SKM-1 treated with dmso at 0.1 percent for 144 hours (cell line): ENCODE measurements around the gene BRINP2.

Experiments
- DNase-seq: peaks from one replicate; lab custom pipeline; 2025; ENCODE audit not compliant: unreplicated experiment; lab: John Stamatoyannopoulos, UW

The BRINP2 gene

DNA sequence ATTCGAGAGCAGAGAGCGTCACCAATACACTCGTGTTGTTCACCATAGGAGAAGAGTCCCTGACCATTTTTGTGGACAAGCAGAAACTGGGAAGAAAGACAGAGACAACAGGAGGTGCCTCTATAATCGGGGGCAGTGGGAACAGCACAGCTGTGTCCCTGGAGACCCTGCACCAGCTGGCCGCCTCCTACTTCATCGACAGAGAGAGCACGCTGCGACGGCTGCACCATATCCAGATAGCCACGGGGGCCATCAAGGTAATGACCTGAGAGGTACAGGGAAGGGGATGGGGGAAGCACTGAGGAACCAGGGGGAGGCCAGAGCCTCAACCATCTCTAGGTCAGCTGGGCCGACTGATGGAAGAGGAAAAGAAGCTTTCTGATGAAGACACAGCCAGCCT lies 86.4 kb downstream of the BRINP2 start:
- DNase-seq: no peak

DNA sequence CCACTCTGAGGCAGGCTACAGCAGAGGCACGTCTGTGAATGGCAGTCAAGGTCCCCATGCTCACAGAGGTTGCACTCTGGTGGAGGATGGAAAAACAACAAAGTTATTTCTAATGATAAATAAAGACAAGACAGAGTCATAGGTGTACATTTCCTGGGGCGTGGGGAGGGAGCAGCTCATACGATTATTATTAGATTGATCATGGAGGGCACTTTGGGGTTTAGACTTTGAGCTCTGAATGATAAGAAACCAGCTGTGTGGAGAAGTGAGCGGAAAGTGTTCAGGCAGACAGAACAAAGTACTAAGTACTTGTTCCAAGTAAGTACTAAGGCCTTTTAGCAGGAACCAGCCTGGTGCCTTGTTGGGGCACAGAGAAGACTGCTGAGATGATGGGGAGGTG lies 86.8 kb downstream of the BRINP2 start:
- DNase-seq: no peak

DNA sequence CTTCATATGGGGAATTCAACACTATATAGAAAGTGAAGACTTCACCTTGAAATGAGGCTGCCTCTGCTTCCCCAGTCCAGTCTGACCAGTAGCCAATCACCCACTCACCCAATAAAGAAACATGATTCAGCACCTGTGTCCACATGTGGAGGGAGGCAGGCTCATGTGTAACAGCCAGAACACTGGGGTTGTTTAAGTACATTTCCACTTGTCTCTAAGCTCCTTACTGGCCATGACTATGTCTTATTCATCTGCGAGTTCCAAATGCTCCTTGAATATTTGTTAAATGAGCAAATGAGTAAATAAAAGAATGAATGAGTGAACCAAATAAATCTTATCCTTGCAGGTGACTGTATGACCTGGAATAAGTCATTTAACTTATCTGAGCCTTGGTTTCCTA lies 100.1 kb downstream of the BRINP2 start:
- no peak for DNase-seq

DNA sequence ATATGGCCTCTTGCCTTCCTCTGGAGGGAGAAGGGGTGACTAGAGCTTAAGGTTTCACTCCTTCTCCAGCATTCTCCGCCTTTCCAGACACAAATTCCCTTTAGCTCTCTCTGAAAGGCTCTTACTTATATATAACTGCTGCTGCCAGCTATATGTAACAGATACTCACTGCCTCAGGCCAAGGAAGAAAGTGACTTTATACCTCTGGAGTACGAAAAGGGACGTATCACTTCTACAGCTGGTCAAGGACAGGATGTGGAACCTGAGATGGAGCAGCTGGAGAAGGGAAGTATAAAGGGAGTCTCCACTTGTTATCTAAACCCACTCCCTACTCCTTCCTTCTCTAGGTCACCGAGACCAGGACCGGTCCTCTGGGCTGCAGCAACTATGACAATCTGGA lies 102.4 kb downstream of the BRINP2 start:
- DNase-seq: no peak

DNA sequence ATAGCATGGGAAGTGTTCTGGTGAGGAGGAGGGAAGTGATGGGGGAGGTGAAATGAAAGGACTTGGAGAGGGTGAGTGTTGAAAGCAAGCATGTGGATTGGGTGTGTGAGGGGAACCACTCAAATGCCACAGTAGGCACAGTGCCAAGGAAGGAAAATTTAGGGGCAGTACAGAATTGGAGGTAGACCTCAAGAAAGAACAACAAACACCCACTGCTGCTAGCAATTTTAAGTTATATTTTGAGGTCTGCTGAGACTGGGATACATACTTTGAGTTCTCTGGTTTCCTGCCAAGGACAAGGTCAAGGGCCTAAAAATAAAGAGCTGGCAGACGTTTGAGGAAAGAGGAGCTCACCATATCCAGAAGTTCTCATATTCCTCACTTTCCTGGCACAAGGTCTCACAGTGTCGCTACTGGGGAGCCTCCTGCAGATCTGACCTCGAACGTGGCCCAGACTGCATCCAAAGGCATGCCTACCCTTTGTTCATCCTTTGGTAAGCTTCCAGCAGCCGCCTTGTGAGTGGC lies 104.0 kb downstream of the BRINP2 start:
- no peak for DNase-seq

DNA sequence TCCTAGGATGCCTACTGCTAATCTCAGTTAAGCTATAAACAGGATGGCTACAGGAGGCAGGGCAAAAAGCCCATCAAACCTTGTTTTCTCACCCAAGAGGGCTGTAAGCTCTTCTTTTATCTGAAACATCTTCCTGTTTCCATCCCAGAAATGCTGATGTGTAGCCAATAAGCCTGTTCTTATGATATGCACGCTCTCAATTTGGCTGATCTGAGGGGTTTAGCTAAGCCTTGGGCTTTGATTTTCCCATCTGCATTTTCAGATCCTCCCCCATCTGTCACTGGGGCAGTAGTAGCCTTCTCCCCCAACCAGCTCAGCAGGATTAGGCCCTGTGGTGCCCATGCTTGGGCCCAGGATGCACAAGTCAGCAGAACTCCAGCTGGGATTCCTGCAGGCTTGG lies 105.0 kb downstream of the BRINP2 start:
- no peak for DNase-seq

DNA sequence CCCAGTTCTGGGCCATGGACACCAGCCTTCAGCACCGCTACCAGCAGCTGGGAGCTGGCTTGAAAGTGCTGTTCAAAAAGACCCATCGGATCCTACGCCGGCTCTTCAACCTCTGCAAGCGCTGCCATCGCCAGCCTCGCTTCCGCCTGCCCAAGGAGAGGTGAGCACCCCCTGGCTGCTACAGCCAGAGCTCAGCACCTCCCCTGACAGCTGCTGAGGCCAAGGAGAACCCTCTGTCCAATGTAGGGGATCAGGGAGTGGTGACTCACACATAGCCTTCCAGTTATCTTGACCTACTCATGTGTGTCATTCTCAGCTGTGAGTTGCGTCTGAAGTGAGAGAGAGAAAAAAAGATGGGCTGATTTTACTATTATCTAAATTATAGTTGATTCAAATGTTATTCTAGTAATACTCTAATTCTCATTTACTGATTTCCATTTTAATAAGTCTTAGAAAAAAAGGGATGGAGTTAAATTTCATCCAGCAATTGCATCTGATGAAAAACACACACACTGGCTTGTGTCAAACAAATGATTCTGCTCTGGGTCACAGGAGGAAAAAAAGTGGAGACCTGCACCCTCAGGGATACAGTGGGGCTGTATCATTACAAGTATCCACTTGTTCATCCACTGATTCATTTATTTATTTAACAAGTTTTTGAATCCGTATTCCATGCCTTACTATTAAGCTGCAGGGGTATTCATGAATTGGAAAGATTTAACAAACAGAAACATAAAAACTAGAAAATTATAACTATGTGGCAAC lies 108.0 kb downstream of the BRINP2 start:
- no peak for DNase-seq

DNA sequence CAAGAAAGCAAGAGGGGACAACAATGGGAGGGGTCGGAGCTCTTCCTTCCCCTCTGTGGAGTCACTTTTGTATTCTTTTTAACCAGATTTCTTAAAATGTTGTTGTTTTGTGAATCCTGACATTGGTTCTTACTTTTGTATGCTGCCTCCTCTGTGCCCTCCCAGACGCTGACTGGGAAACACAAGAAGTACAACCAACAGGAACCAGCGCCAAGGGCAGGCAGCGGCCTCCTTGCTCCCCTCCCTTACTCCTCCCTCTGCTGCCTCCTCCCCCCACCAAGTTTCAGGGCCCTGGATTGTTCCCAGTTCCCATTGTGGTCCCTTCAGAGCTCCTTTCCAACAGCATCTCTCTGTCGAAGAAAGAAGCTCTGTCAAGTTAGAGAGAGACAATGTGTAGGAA lies 111.1 kb downstream of the BRINP2 start:
- no peak for DNase-seq

DNA sequence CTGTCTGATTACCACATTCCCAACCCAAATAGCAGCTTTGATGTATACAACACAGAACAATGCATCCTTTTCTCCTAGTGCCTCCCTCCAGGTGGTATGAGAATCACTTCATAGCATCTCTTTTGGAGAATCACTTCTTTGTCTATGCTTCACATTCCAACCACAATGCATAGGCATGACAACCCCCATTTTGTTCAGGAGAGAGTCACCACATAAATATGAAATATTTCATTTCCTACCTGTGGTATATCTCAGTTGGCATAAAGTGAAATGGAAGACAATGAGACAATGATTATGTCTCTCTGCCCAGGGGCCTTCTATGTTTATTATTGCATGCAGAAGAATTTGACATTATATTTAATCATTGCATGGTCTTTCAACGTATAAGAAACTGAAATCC lies 112.2 kb downstream of the BRINP2 start:
- no peak for DNase-seq

DNA sequence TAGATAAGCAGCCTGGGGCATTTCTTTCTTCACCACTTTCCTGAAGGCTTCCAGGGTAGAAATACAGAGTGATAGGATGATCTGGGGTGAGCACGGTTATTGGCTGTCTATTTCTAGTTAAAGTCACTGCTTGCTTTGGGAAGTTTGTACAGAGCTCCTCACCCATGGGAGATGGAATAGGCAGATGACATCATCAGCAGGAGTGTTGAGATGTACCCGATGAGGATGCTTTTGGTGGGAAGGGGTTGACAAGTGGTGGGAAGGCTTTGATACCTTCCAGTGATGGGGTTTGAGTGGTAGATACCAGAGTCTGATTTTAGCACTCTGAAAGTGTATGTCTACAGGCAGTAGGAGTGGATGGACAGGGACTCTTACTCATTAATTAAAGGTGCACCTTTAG lies 112.6 kb downstream of the BRINP2 start:
- no peak for DNase-seq

DNA sequence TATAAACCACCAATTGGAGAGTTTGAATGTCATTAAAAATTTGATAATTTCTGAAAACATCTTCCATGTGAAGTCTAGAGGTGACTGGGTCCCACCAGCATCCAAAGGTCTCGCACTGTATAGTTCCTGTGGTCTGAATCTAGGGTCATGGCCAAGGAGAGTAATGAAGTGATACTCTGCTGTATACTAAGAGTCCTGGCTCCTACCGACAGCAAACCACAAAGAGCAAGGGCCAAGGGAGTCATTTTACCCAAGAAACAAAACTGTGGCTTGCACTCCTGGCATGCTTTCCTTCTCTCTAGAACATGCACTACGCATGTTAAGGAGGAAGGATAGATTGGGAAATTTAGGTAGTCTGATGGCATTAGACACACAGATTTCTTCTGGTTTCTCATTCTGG lies 115.6 kb downstream of the BRINP2 start:
- no peak for DNase-seq

DNA sequence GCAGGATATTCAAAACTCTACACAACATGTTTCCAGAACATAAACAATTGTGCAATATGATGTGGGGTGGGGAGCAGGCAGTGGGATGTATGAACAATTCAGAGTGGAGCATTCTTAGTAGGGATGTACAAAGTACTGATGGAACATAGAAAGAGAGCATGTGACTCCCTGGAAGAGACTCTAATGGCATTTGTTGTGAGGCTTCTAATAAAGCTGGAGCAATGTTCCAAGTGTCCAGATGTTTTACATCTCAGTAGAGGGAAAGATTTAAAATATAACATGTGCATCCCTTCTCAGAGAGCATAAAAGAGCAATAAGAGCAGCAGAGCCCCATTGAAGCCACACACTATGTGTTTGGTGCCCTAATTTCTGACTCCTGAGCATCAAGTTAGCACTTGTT lies 116.5 kb downstream of the BRINP2 start:
- no peak for DNase-seq

DNA sequence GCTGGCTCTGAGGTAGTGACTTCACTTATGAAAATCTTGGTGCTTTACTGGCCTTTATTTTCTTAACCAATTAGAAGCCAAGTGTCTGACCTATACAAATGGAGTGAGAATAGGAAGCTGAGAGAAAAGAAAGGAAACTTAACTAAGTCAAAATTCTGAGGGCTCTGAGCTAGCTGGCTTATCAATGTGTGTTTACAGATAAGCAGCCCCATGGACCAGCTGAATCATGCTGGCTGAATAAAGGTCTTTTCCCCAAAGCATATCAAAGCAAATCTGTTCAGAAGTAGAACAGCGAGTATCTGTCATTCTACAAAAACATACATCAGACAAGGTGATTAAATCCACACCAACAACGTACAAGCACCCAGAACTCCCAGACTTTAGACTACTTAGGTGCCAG lies 117.2 kb downstream of the BRINP2 start:
- DNase-seq: no peak

DNA sequence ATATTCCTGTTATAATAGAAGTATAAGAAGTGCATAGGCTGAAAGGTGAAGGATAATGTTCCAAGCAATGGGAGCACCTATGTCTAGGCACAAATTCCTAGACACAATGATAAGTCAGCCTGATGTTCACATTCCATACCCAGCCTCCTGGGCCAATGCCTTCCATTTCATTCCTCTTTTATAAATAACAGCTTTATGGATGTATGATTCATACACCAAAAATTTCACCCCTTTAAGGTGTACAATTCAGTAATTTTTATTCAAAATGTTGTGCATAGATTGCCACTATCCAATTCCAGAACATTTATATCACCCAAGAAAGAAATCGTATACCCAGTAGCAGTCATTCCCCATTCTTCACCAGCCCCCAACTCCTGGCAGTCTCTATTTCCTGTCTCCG lies 118.8 kb downstream of the BRINP2 start:
- no peak for DNase-seq

DNA sequence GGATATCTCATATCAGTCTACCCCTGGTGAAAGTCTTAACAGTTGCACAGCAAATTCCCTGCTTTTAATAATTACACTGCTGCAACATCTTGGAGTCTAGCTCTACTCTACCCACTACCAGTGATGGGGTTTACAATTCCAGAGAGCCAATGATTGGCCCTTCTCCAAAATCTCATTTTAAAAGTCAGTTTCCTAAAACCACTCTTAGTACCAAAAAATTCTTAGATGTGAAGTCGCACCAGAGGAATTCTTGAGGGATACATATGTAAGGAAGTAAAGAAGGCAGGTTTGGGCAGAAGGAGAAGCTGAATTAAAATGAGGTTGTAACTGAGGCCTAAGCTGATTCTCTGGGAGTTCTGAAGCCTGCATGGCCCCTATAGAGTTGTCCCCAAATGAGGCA lies 129.7 kb downstream of the BRINP2 start:
- DNase-seq: no peak

DNA sequence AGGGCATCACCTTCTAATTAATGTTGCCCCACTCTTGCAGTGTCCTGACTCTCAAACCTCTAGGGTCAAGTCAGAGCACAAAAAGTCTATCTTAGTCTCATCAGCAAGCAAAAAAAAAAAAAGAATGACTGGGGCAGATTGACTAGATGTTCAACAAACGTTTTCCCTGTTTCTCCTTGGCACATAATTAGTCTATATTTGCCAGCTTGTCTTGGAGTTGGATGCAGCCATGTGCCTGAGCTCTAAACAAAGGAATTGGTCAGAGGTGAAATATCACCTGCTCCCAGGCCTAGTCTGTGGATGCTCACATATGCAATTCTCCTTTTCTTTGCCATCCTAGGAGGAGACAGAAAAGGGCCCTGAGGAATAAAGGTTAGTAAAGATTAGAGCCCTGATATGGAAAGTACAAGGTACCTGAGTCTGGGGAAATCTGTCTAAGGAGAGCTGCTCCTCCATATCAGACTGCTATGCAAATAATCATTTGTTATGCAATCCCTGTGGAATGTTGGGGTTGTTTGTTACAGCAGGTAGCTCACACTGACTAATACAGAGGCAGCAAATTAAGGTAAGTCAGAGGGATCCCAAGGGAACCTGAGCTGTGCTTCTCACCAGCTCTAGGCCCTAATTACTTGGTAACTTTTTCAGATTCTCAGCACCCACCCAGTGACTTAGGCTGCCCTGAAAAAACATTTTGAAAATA lies 130.8 kb downstream of the BRINP2 start:
- DNase-seq: no peak

DNA sequence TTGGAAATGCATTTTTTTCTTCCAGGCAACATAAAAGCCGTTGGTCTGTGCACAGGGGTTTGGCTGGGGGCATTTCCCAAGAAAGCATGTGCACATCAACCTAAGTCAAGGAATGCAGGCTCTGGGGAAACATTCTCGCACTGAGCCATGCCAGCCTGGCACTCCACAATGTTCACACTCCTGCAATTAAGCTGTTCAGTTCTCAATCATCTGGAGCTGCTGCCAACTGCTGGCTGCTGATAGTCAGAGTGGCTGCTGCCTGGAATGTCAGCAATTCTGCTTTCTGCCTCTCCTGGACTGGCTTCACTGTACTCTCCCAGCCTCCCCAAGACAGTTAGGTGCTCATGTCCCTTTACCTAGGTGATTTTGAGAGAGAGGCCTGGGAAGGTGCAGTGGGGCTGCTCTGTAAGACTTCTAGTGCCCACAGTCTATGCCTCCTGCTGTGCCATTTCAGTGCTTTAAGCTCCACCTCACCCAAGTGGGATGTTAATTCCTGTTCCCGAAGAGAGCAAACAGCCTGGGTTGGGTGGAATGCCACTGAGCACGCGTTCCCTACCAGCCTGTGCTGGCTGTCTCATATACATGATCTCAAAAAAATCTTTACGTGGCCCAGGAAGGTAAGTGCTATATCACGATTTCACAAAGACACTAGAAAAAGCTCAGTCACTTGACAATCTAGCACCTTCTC lies 131.7 kb downstream of the BRINP2 start:
- DNase-seq: no peak

DNA sequence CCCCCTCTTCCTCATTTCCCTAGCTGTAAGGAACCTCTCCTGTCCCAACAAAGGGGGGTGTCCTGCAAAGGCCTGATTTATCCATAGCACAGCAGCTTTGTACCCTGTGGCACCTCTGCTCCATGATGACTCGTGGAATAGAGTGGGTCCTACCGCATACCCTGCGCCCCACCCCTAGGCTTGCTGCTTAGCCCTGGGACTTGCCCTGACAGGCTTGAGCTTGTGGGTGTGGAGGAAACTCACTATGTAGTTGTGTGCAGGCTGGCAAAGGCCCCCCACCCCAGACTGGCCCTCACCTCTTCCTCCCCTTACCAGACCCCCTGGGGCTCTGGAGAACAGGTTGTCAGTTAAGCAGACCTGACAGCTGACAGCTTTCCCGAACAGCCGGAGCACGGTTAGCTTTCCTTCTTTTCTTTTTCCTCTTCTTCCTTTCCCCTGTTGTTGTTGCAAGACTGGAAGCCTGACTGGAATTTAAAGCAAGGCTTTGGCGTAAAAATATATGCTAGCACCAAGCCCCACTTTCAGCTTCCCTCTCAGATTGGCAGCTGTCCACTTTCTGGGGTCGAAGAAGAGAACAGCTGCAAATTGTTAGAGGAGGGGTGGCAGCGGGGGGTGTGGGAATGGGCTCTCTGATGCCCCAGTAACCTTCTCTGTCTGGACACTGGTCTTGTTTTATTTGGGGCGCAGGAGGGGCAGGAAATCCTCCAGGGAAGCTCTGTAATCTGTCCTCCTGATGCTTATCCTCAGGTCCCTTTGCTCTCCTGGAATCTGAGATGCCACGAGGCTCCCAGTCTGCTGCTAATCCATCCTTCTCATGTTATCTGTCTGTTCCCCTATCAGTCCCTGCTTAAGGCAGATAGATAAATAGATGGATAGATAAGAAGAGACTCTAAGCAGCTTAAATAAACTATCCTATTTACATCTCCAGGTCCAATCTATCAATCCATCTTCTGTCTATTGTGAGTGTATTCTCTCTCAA lies 134.6 kb downstream of the BRINP2 start:
- no peak for DNase-seq

DNA sequence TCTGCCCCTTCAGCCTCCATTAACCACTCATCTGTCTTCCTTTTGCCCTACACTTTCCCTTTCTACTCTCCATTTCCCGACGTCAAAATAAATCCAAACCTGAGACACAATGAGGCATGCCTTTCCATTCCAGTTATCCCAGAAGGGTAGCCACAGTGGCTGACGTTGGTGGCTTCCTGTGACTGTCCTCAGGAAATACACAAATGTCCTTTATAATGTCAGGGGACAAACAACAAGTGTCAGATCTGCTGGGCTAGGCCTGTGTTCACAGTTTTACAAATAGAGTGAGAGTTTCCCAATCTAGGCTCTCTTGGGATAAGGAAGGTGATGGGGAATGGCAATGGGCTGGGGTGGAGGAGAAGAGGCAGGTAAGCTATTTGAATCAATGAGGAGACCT lies 135.3 kb downstream of the BRINP2 start:
- DNase-seq: no peak

DNA sequence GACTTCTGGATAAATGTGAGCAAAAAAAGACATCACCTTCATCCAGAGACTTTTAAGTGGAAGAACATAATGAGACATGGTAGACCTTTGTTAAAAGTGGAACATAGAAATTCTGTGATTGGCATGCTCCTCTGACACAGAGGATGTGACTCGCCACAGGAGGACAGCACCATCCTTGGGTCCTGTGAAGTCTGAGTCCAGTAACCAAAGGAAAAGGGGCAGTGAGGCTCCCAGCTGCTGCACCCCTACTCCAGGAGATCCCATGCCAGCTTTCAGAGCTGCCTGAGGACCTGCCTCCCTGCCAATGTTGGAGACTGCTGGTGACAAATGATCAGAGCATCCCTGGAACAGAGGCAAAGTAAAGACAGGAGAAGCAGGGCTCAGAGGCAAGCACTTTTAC lies 136.2 kb downstream of the BRINP2 start:
- DNase-seq: no peak

DNA sequence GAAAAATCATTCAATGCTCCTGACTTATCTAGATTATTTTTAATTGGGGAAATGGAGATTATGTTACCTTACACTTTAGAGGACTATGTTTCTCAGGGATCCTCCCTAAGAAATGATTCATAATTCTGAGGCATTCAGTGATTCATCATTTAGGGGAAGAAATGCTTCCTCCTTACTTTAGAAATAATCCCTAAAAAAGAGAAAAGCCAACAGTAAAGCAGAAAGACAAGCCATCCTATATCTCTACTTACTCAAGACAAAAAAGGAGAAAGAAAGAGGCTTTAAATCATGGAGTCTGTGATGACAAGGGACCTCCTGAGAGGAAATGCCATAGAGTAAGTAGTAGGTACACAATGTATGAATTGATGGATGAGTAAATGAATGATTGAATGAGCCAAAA lies 137.0 kb downstream of the BRINP2 start:
- no peak for DNase-seq
